ENCODE results near the gene CARD9.

CARD9 gene

GRCh38 chr9:136379003-136379287 is 5.5 kb upstream of the CARD9 start:
- no peak for DNase-seq

GRCh38 chr9:136378170-136379002 is 4.9 kb upstream of the CARD9 start:
- no peak for DNase-seq

GRCh38 chr9:136377341-136378169 is 4.1 kb upstream of the CARD9 start:
- DNase-seq = no peak

GRCh38 chr9:136376457-136376856 is 3.0 kb upstream of the CARD9 start:
- DNase-seq = no peak

- DNase-seq = no peak
Measured at GRCh38 chr9:136375096-136375495, 1.6 kb upstream of the CARD9 start.

GRCh38 chr9:136374183-136374575 is 710 bp upstream of the CARD9 start:
- DNase-seq = no peak

GRCh38 chr9:136372561-136373299 is 739 bp downstream of the CARD9 start:
- no peak for DNase-seq

GRCh38 chr9:136372006-136372405 is 1.5 kb downstream of the CARD9 start:
- DNase-seq = no peak

- no peak for DNase-seq
Measured at GRCh38 chr9:136371533-136371880, 2.0 kb downstream of the CARD9 start.

GRCh38 chr9:136370687-136371532 is 2.6 kb downstream of the CARD9 start:
- DNase-seq = no peak

GRCh38 chr9:136370037-136370436 is 3.4 kb downstream of the CARD9 start:
- no peak for DNase-seq

GRCh38 chr9:136368190-136368589 is 5.3 kb downstream of the CARD9 start:
- DNase-seq = no peak

GRCh38 chr9:136367296-136368145 is 5.9 kb downstream of the CARD9 start:
- no peak for DNase-seq

GRCh38 chr9:136366826-136367225 is 6.6 kb downstream of the CARD9 start:
- no peak for DNase-seq

- no peak for DNase-seq
Measured at GRCh38 chr9:136365775-136366222, 7.7 kb downstream of the CARD9 start.

GRCh38 chr9:136364942-136365774 is 8.3 kb downstream of the CARD9 start:
- no peak for DNase-seq

- DNase-seq = no peak
Measured at GRCh38 chr9:136363949-136364748, 9.3 kb downstream of the CARD9 start.

- no peak for DNase-seq
Measured at GRCh38 chr9:136363106-136363948, 10.1 kb downstream of the CARD9 start, which contains the start of gene DNLZ. DNLZ (minus strand) TSS chr9:136363744; CDS start chr9:136363714, 30 bp downstream.

- no peak for DNase-seq
Measured at GRCh38 chr9:136362450-136362784, 11.1 kb downstream of the CARD9 start.
